HepG2 (cell line): ENCODE measurements around the gene NEK6. TPM values are rescaled to one million over a fixed set of nuclear protein-coding genes. Genes with fewer than 3 reads are reported as not detected.
A peak's percentile ranks its signal among the peaks of the same experiment; 100 is the strongest.

ENCODE experiments used
- ETV6 ChIP-seq: sonication (generic); formaldehyde crosslinking; conservative IDR thresholded peaks from 2 replicates; pipeline ENCODE4 v1.4.0; 2020; ENCODE audit warnings: missing genetic modification reagents
- GATAD1 ChIP-seq: IDR thresholded peaks from 2 replicates; pipeline ENCODE4 v1.6.1; 2016; ENCODE audit warnings: missing genetic modification reagents, missing compliant biosample characterization
- IKZF5 ChIP-seq: IDR thresholded peaks from 2 replicates; pipeline ENCODE4 v1.6.1; 2018; ENCODE audit warnings: missing genetic modification reagents, mild to moderate bottlenecking, missing compliant biosample characterization
- ZBTB40 ChIP-seq, 2 experiments: fragments of 450-650 bp in 1 of 2; sonication (generic) in 1 of 2; formaldehyde crosslinking in 1 of 2; IDR thresholded peaks; 2 replicates each; pipeline versions ENCODE4 v1.6.1 to v1.8.0; 2016 to 2022; ENCODE audit warnings: antibody characterized with exemption in 1 of 2, mild to moderate bottlenecking in 1 of 2, missing genetic modification reagents in 1 of 2
- ZNF597 ChIP-seq: sonication (generic); formaldehyde crosslinking; IDR thresholded peaks from 2 replicates; pipeline ENCODE4 v1.5.0; 2020; ENCODE audit warnings: missing genetic modification reagents
- ZNF737 ChIP-seq: sonication (generic); formaldehyde crosslinking; IDR thresholded peaks from 2 replicates; pipeline ENCODE4 v1.5.0; 2020; ENCODE audit warnings: missing genetic modification reagents, mild to moderate bottlenecking, borderline replicate concordance
- polyA plus RNA-seq, 8 experiments: library from polyadenylated mRNA; depleted of rRNA in 3 of 8; stranded (reverse) in 7 of 8; unstranded in 1 of 8; fragments of >200 nt; fragmentation: Illumina TruSeq in 4 of 8; extraction: Trizol in 4 of 8; gene quantifications; 2 replicates each; pipeline versions ENCODE4 v1.2.1 to v1.2.3, GENCODE V29; 2011 to 2016; ENCODE audit warnings: low read depth in 4 of 8, missing spikeins in 1 of 8, mixed read lengths in 1 of 8; ENCODE audit not compliant: insufficient read depth in 1 of 8
- total RNA-seq, 5 experiments: library from RNA; depleted of rRNA; stranded (reverse); fragments of >200 nt; fragmentation: Illumina TruSeq; extraction: Trizol; gene quantifications; 2 replicates each; pipeline ENCODE4 v1.2.3, GENCODE V29; 2016; ENCODE audit warnings: low read depth in 1 of 5
- TF ChIP-seq, protein P1 (sequence below): sonication (generic); formaldehyde crosslinking; IDR thresholded peaks from 2 replicates; pipeline ENCODE4 v1.4.0; 2020; ENCODE audit warnings: missing genetic modification reagents, mild to moderate bottlenecking, borderline replicate concordance
- TF ChIP-seq, protein P2 (sequence below): sonication (generic); formaldehyde crosslinking; IDR thresholded peaks from 2 replicates; pipeline ENCODE4 v1.9.0; 2022; ENCODE audit warnings: low read depth, missing genetic modification reagents
- TF ChIP-seq, protein P3 (sequence below): sonication (generic); formaldehyde crosslinking; IDR thresholded peaks from 2 replicates; pipeline ENCODE4 v1.8.1; 2023; ENCODE audit warnings: mild to moderate bottlenecking, moderate library complexity, missing genetic modification reagents

NEK6 gene
- total and polyA plus RNA-seq, 2 of the 13 experiments (the other 11 are each of a cell fraction or from before 2014, with no cell fraction given), result 30.4 to 119 TPM

GRCh38 chr9:124291801-124292396 lies 34.1 kb downstream of the NEK6 start (continued):
- TF ChIP-seq, protein P1, sequence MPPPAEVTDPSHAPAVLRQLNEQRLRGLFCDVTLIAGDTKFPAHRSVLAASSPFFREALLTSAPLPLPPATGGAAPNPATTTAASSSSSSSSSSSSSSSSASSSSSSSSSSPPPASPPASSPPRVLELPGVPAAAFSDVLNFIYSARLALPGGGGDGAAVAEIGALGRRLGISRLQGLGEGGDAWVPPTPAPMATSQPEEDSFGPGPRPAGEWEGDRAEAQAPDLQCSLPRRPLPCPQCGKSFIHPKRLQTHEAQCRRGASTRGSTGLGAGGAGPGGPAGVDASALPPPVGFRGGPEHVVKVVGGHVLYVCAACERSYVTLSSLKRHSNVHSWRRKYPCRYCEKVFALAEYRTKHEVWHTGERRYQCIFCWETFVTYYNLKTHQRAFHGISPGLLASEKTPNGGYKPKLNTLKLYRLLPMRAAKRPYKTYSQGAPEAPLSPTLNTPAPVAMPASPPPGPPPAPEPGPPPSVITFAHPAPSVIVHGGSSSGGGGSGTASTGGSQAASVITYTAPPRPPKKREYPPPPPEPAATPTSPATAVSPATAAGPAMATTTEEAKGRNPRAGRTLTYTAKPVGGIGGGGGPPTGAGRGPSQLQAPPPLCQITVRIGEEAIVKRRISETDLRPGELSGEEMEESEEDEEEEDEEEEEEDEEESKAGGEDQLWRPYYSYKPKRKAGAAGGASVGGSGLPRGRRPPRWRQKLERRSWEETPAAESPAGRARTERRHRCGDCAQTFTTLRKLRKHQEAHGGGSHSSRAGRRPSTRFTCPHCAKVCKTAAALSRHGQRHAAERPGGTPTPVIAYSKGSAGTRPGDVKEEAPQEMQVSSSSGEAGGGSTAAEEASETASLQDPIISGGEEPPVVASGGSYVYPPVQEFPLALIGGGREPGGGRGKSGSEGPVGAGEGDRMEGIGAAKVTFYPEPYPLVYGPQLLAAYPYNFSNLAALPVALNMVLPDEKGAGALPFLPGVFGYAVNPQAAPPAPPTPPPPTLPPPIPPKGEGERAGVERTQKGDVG, result no peak
- TF ChIP-seq, protein P2, sequence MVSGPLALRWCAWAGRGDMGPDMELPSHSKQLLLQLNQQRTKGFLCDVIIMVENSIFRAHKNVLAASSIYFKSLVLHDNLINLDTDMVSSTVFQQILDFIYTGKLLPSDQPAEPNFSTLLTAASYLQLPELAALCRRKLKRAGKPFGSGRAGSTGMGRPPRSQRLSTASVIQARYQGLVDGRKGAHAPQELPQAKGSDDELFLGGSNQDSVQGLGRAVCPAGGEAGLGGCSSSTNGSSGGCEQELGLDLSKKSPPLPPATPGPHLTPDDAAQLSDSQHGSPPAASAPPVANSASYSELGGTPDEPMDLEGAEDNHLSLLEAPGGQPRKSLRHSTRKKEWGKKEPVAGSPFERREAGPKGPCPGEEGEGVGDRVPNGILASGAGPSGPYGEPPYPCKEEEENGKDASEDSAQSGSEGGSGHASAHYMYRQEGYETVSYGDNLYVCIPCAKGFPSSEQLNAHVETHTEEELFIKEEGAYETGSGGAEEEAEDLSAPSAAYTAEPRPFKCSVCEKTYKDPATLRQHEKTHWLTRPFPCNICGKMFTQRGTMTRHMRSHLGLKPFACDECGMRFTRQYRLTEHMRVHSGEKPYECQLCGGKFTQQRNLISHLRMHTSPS, result peak; percentile 85; the same call in 1 of the 2 replicates
- no peak for TF ChIP-seq ZNF597 (CRISPR knock-in tag)
- TF ChIP-seq ETV6 (CRISPR knock-in tag), result no peak
- no peak for TF ChIP-seq ZBTB40 (IDR thresholded peaks at IDR 0.05)
- TF ChIP-seq ZBTB40 (CRISPR knock-in tag; IDR thresholded peaks at IDR 0.05), result no peak
- no peak for TF ChIP-seq ZNF737 (CRISPR knock-in tag)
- TF ChIP-seq, protein P3, sequence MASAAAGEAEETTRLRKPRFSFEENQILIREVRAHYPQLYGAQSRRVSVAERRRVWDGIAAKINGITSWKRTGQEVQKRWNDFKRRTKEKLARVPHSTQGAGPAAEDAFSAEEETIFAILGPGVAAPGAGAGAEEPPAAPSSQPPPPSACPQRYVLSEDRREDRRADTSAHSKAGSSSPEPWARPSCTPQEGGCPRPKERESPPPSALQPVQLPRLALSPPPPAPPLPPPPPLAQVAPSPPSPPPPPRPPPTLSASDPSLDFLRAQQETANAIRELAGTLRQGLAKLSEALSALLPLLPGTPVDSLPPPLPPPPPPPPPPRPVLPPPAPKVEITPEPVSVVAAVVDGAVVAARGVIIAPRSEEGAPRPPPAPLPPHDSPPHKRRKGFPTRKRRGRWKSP (CRISPR knock-in tag), result no peak
- TF ChIP-seq IKZF5 (CRISPR knock-in tag), result no peak
- TF ChIP-seq GATAD1 (CRISPR knock-in tag), result no peak
